Type B pancreatic cell (in vitro differentiated cells): ENCODE data around the gene MTF1. TPM values are rescaled to one million over a fixed set of nuclear protein-coding genes. Genes with fewer than 3 reads are reported as not detected.

Experiments used
- DNase-seq: peaks from one replicate; pipeline ENCODE4 v3.0.0; 2021; ENCODE audit warnings: mixed read lengths; ENCODE audit not compliant: unreplicated experiment; ENCODE audit errors: extremely low spot score
- H3K27ac Mint-ChIP-seq: 2 replicates; pipeline ENCODE4 v1.8.0; 2021; ENCODE audit warnings: mild to moderate bottlenecking, mixed read lengths
- H3K27me3 Mint-ChIP-seq: 2 replicates; pipeline ENCODE4 v1.8.0; 2021; ENCODE audit warnings: mixed read lengths
- H3K36me3 Mint-ChIP-seq: 2 replicates; pipeline ENCODE4 v1.8.0; 2021; ENCODE audit warnings: mixed read lengths
- H3K4me1 Mint-ChIP-seq: one replicate; pipeline ENCODE4 v1.8.0; 2021; ENCODE audit warnings: mixed read lengths; ENCODE audit not compliant: unreplicated experiment
- H3K4me3 Mint-ChIP-seq: 2 replicates; pipeline ENCODE4 v1.8.0; 2021; ENCODE audit warnings: mild to moderate bottlenecking, mixed read lengths
- H3K9me3 Mint-ChIP-seq: 2 replicates; pipeline ENCODE4 v1.8.0; 2021; ENCODE audit warnings: mixed read lengths
- total RNA-seq: library from RNA; stranded (reverse); gene quantifications from 2 replicates; pipeline ENCODE4 v1.2.1, GENCODE V29; 2021; ENCODE audit warnings: low replicate concordance
- TF ChIP-seq, protein P1 (sequence below): fragments of 200-600 bp; sonication (generic); conservative IDR thresholded peaks from 2 replicates; pipeline ENCODE4 v1.5.0; 2021; ENCODE audit warnings: antibody characterized with exemption, mild to moderate bottlenecking

Gene MTF1
- total RNA-seq, 1 donor from 2014 or later, result 20.5 TPM

DNA sequence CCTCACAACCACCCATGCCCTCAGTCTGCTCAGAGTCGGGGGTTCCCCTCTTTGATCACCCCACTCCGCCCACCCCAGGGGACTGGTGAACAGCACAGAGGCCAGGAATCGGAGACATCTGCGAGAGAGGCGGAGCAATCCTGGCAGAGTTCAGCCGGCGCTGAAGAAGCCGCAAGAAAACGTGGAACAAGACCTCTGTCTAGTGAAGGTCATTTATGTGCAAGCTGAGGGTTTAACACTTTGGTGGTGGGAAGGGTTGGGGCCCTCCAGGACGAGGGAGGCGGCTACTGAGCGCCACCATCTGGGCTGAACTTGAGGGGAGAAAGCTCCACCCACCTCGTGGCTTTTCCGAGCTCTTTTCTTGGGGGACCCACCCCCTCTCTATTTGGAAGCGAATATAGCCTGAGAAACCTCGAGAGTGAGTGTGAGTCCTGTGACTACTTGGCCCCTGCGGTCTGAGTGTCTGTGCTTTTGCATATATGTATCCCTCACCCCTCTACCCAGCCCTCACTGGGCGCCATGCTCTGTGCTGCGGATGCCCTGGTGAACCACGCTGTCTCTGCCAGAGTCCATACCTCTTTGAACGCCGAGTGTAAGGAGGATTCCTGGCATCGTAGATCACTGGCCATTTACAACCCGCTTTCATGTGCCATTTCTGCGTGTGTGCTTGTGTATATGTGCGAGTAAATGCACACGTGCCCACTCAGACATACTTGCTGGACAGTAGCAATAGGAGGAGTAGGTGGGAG lies 93.3 kb downstream of the MTF1 start:
- Mint-ChIP-seq H3K4me3 (no peak overlapping the region), H3K9me3 (no peaks in the 10 kb centered on the region), H3K27ac (no peak overlapping the region), H3K36me3 (no peaks in the 10 kb centered on the region), H3K4me1 (no peaks in the 10 kb centered on the region), H3K27me3 (peaks cover 91% of the 10 kb centered on the region)
- DNase-seq, result no peak
- TF ChIP-seq, protein P1, sequence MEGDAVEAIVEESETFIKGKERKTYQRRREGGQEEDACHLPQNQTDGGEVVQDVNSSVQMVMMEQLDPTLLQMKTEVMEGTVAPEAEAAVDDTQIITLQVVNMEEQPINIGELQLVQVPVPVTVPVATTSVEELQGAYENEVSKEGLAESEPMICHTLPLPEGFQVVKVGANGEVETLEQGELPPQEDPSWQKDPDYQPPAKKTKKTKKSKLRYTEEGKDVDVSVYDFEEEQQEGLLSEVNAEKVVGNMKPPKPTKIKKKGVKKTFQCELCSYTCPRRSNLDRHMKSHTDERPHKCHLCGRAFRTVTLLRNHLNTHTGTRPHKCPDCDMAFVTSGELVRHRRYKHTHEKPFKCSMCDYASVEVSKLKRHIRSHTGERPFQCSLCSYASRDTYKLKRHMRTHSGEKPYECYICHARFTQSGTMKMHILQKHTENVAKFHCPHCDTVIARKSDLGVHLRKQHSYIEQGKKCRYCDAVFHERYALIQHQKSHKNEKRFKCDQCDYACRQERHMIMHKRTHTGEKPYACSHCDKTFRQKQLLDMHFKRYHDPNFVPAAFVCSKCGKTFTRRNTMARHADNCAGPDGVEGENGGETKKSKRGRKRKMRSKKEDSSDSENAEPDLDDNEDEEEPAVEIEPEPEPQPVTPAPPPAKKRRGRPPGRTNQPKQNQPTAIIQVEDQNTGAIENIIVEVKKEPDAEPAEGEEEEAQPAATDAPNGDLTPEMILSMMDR, result no peak

DNA sequence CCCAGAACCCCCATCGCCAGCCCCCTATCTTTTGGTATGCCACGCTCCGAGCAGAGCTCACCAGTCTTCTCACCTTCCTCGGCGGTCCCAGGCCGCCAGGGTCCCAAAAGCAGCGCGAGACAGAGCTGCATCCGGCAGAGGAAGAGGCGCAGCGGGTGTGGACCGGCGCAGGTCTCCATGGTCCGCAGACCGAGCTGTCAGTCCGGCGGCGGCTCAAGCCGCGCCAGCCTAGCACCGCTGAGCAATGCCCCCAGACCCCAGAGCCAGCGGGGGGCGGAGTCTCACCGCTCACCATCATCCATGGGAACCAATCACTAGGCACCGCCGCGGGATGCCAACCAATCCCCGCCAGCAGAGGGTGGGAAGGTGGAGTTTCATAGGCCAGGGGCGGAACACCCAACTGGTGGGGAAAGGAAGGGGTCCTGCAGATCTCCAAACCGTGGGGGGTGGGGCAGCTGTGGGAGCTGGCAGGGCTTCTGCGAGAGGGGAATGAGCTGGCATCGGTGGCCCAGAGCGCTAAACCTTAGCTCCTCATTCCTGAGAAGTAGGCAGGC lies 94.4 kb downstream of the MTF1 start, which contains the start of gene EPHA10:
Gene EPHA10 (minus strand): TSS at position 233 of the 554 bp plus-strand sequence. CDS start 54 bp downstream, at position 179.
- TF ChIP-seq, protein P1, result no peak
- Mint-ChIP-seq H3K9me3 (no peaks in the 10 kb centered on the region), H3K4me3 (no peak within 1 kb of the TSS)

DNA sequence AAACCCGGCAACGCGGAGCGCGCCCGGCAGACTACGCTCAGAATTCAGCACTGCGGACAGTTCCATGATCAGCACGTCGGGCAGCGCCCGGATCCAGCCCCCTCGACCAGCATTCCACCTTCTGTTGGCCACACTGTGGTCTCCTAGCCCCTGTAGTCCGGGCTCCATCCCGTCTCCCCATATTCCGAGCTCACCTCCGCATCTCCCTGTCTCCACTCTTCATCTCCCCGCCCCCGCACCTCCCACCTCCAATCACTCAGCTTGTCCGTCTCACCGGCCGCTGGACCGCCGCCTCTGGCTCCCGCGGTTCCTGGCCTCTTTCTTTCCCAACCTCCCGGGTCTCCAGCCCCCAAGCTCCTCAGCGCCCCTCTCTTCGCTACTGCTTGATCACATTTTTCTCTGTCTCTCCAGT lies 95.0 kb downstream of the MTF1 start:
- peak; percentile 85 for DNase-seq
- Mint-ChIP-seq H3K4me3 (no peak overlapping the region), H3K36me3 (no peaks in the 10 kb centered on the region), H3K4me1 (no peaks in the 10 kb centered on the region), H3K27me3 (peaks cover 77% of the 10 kb centered on the region), H3K27ac (no peak overlapping the region), H3K9me3 (no peaks in the 10 kb centered on the region)
- TF ChIP-seq, protein P1, result no peak

More for the DNA sequence above, 94.4 kb downstream of the MTF1 start, which contains the start of gene EPHA10:
- no peak for DNase-seq
- Mint-ChIP-seq H3K27me3 (peaks cover 80% of the 10 kb centered on the region), H3K4me1 (no peaks in the 10 kb centered on the region), H3K27ac (no peak within 1 kb of the TSS), H3K36me3 (no peaks in the 10 kb centered on the region)

DNA sequence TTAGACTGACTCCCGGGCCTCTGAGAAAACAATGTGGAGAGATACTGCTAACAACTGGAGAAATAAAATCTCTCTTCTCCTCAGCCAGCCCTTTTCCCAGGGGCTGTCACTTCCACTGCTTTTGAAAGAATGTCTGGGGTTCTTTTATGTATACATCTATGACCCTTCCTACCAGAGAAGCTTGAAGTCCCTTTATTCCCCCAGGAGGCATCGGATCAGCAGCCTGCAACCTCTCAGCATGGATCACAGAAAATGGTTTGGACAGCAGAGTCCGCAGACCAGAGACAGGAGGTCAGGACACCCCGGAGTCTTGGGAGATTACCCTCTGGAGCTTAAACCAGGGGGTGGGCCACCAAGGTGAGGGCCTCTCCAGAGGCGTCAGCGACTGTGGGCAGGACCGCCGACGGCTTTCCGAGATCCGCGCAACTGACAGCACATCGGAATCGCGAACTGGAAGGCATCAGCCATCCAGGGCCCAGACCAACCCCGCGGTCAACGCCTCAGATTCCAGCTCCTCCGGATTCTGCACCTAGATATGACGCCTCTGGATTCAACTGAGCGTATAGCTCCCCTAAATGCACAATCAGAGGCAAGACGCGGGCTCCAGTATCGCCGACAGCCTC lies 95.5 kb downstream of the MTF1 start:
- no peak overlapping the region for H3K4me3 Mint-ChIP-seq
- H3K9me3 Mint-ChIP-seq, result no peaks in the 10 kb centered on the region
- TF ChIP-seq, protein P1, result no peak
- H3K27ac Mint-ChIP-seq, result no peak overlapping the region
- H3K36me3 Mint-ChIP-seq, result no peaks in the 10 kb centered on the region
- no peaks in the 10 kb centered on the region for H3K4me1 Mint-ChIP-seq
- no peak for DNase-seq
- peaks cover 72% of the 10 kb centered on the region for H3K27me3 Mint-ChIP-seq

DNA sequence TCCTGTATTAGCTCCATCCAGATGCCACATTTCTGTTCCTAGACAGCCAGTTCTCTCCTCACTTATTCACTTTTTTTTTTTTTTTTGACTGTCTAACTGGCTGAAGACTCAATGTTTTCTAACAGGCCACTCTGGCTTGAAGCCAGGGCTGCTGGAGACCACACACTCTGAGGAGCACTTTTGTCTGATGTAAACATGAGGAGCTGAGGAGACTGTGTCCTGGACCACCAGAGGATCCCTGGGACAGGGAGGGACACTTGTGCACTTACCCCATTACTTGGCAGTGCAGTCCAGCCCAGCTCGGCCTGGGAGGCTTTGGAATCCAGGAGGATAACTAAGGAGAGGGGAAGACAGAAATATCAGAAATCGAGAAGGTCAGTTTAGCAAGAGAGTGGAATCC lies 96.9 kb downstream of the MTF1 start:
- H3K27ac Mint-ChIP-seq, result no peak overlapping the region
- no peaks in the 10 kb centered on the region for H3K4me1 Mint-ChIP-seq
- TF ChIP-seq, protein P1, result no peak
- H3K36me3 Mint-ChIP-seq, result no peaks in the 10 kb centered on the region
- no peak overlapping the region for H3K4me3 Mint-ChIP-seq
- no peak for DNase-seq
- peaks cover 58% of the 10 kb centered on the region for H3K27me3 Mint-ChIP-seq
- H3K9me3 Mint-ChIP-seq, result no peaks in the 10 kb centered on the region
